ENCODE results near the gene BTBD9.

The BTBD9 gene

DNA sequence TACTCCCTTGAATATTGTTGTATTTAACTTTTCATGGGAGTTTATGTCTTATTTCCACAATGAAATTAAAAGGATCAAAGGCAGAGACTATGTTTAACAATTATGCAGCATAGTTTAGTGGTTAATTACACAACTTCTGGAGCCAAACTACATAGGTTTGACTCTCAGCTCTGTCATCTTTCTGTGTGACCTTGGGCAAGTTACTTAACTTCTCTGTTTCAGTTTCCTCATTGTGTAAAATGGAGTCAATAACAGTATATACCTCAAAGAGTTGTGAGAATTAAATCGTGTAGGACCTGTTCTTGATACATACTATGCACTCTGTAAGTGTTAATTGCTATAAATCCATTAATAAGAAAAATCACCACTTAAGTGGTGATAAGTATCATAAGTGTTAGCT is 48.3 kb downstream of the BTBD9 start:
- no peaks in the 10 kb centered on the region for H3K36me3 ChIP-seq (ENCODE audit: insufficient read depth, low read length)
- no peaks in the 10 kb centered on the region for H3K79me2 ChIP-seq (ENCODE audit: insufficient read depth, low read length)
- TF ChIP-seq EZH2 (IDR thresholded peaks at IDR 0.05; ENCODE audit: borderline replicate concordance, low read depth, low read length, severe bottlenecking): no peak
- TF ChIP-seq, protein P1, sequence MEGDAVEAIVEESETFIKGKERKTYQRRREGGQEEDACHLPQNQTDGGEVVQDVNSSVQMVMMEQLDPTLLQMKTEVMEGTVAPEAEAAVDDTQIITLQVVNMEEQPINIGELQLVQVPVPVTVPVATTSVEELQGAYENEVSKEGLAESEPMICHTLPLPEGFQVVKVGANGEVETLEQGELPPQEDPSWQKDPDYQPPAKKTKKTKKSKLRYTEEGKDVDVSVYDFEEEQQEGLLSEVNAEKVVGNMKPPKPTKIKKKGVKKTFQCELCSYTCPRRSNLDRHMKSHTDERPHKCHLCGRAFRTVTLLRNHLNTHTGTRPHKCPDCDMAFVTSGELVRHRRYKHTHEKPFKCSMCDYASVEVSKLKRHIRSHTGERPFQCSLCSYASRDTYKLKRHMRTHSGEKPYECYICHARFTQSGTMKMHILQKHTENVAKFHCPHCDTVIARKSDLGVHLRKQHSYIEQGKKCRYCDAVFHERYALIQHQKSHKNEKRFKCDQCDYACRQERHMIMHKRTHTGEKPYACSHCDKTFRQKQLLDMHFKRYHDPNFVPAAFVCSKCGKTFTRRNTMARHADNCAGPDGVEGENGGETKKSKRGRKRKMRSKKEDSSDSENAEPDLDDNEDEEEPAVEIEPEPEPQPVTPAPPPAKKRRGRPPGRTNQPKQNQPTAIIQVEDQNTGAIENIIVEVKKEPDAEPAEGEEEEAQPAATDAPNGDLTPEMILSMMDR (IDR thresholded peaks at IDR 0.05; ENCODE audit: borderline replicate concordance, extremely low read depth, low read length, poor library complexity, severe bottlenecking): no peak
- H3K4me3 ChIP-seq (ENCODE audit: low read depth in 1 of 2, low read length in 2 of 2): no peak overlapping the region
- ATAC-seq (ENCODE audit: insufficient read depth, low read depth) (no peak), DNase-seq (no peak)
- no peak overlapping the region for H3K27ac ChIP-seq (ENCODE audit: low read length)
- H4K20me1 ChIP-seq (ENCODE audit: insufficient read depth, low read length): no peaks in the 10 kb centered on the region
- no peaks in the 10 kb centered on the region for H3K4me1 ChIP-seq (ENCODE audit: insufficient read depth, low read length)
- H2AFZ ChIP-seq (ENCODE audit: low read depth, low read length): no peak overlapping the region
- H3K4me2 ChIP-seq (ENCODE audit: insufficient read depth, low read length): no peak overlapping the region
- H3K9me3 ChIP-seq (ENCODE audit: insufficient read depth, low read length, severe bottlenecking): no peaks in the 10 kb centered on the region
- H3K27me3 ChIP-seq (ENCODE audit: insufficient read depth, low read length, poor library complexity): no peaks in the 10 kb centered on the region
- no peak overlapping the region for H3K9ac ChIP-seq (ENCODE audit: low read depth, low read length)

DNA sequence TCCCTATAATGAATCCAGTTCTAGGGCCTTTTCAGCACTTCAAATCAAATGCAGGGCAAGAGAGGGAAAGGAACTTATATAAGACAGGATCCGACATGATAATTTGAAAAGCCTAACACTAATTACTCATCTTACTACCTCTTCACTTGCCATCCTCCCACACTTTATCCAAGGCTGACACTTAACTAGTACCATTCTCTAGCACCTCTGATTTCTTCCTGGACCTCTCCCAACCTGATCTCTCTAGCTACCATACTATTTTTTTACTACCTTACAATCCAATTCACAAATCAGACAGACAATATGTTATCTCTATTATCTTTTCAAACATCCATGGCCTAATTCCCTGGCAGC is 50.4 kb downstream of the BTBD9 start:
- H2AFZ ChIP-seq (ENCODE audit: low read depth, low read length): no peak overlapping the region
- no peak overlapping the region for H3K4me2 ChIP-seq (ENCODE audit: insufficient read depth, low read length)
- no peaks in the 10 kb centered on the region for H3K27me3 ChIP-seq (ENCODE audit: insufficient read depth, low read length, poor library complexity)
- no peak for TF ChIP-seq EZH2 (IDR thresholded peaks at IDR 0.05; ENCODE audit: borderline replicate concordance, low read depth, low read length, severe bottlenecking)
- TF ChIP-seq, protein P1 (IDR thresholded peaks at IDR 0.05; ENCODE audit: borderline replicate concordance, extremely low read depth, low read length, poor library complexity, severe bottlenecking): no peak
- no peaks in the 10 kb centered on the region for H3K36me3 ChIP-seq (ENCODE audit: insufficient read depth, low read length)
- H3K79me2 ChIP-seq (ENCODE audit: insufficient read depth, low read length): no peaks in the 10 kb centered on the region
- no peaks in the 10 kb centered on the region for H3K9me3 ChIP-seq (ENCODE audit: insufficient read depth, low read length, severe bottlenecking)
- no peak overlapping the region for H3K9ac ChIP-seq (ENCODE audit: low read depth, low read length)
- no peak overlapping the region for H3K4me3 ChIP-seq (ENCODE audit: low read depth in 1 of 2, low read length in 2 of 2)
- H3K4me1 ChIP-seq (ENCODE audit: insufficient read depth, low read length): no peaks in the 10 kb centered on the region
- ATAC-seq (ENCODE audit: insufficient read depth, low read depth) (no peak), DNase-seq (no peak)
- H3K27ac ChIP-seq (ENCODE audit: low read length): no peak overlapping the region
- H4K20me1 ChIP-seq (ENCODE audit: insufficient read depth, low read length): no peaks in the 10 kb centered on the region

DNA sequence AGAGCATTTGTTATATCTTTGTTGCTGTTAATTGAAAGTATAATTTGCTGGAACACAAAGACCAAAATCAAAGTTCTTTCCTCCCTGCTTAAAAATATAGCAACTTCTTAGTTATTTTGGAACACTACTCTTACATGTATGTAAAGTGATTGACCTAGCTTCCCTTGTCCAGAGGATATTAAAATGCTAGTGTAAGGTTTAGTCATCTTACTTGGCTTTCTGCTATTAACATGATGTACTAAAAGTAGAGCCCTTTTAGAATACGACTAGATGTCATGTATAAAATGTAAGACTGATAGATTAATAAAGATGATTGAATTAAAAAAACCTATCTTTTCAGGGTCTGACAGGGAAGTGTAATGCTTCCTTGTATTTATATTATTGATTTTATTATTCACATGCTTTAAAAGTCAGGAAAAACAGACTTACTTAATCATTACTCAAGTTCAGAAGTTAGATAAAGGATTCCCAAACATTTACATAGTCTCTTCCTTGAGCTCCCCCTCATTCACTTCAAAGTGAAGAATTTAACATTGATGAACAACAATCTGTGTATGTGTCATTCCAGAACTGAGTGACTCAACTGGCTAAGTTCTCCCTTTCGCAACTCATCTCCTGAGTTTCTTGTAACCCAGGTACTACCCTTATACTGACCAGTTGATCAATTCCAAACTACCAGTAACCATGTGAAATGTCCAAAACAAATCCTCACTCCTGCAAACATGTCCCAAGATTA is 50.9 kb downstream of the BTBD9 start:
- ATAC-seq (ENCODE audit: insufficient read depth, low read depth) (no peak), DNase-seq (no peak)
- H4K20me1 ChIP-seq (ENCODE audit: insufficient read depth, low read length): no peaks in the 10 kb centered on the region
- H2AFZ ChIP-seq (ENCODE audit: low read depth, low read length): no peak overlapping the region
- H3K9ac ChIP-seq (ENCODE audit: low read depth, low read length): no peak overlapping the region
- no peaks in the 10 kb centered on the region for H3K79me2 ChIP-seq (ENCODE audit: insufficient read depth, low read length)
- H3K4me1 ChIP-seq (ENCODE audit: insufficient read depth, low read length): no peaks in the 10 kb centered on the region
- no peaks in the 10 kb centered on the region for H3K36me3 ChIP-seq (ENCODE audit: insufficient read depth, low read length)
- no peak overlapping the region for H3K27ac ChIP-seq (ENCODE audit: low read length)
- no peaks in the 10 kb centered on the region for H3K27me3 ChIP-seq (ENCODE audit: insufficient read depth, low read length, poor library complexity)
- H3K4me2 ChIP-seq (ENCODE audit: insufficient read depth, low read length): no peak overlapping the region
- TF ChIP-seq, protein P1 (IDR thresholded peaks at IDR 0.05; ENCODE audit: borderline replicate concordance, extremely low read depth, low read length, poor library complexity, severe bottlenecking): no peak
- no peak for TF ChIP-seq EZH2 (IDR thresholded peaks at IDR 0.05; ENCODE audit: borderline replicate concordance, low read depth, low read length, severe bottlenecking)
- H3K9me3 ChIP-seq (ENCODE audit: insufficient read depth, low read length, severe bottlenecking): no peaks in the 10 kb centered on the region
- no peak overlapping the region for H3K4me3 ChIP-seq (ENCODE audit: low read depth in 1 of 2, low read length in 2 of 2)

All from DND-41 (cell line).